ENCODE results near the gene APBB1IP. TPM values are rescaled to one million over a fixed set of nuclear protein-coding genes. Genes with fewer than 3 reads are reported as not detected.

APBB1IP gene
- total RNA-seq, 3 donors from 2014 or later (not counting 1 experiment from before 2014, with no cell fraction given) = 92.5 to 119 (median 100) TPM

- H3K27me3 Mint-ChIP-seq (ENCODE audit: low read depth in 2 of 2) = no peaks in the 10 kb centered on the region
- H3K27ac Mint-ChIP-seq = peak overlapping the region; percentile 69 to 74
- H3K27me3 ChIP-seq (ENCODE audit: control insufficient read depth, insufficient read depth, low read length) = no peaks in the 10 kb centered on the region
- no peak for TF ChIP-seq CTCF (IDR thresholded peaks at IDR 0.05)
- DNase-seq (no peak), ATAC-seq (peak; percentile 48 to 75 (median 63))
- WGBS (ENCODE audit: insufficient coverage) = 100% methylated on average over 1 of the region's 1 CpG
- peaks cover 53% of the 10 kb centered on the region for H3K36me3 Mint-ChIP-seq
- intact Hi-C loops (cut with micrococcal nuclease) = no loop called here
- H3K9me3 Mint-ChIP-seq = no peaks in the 10 kb centered on the region
- peaks cover 68% of the 10 kb centered on the region for H3K36me3 ChIP-seq (ENCODE audit: control insufficient read depth, insufficient read depth, low read length)
- H3K4me1 Mint-ChIP-seq = peaks cover 20 to 34% of the 10 kb centered on the region in 2 donors
- no peaks in the 10 kb centered on the region for H3K9me3 ChIP-seq (ENCODE audit: control insufficient read depth, insufficient read depth, low read length)
- H3K4me3 ChIP-seq (ENCODE audit: low read length) = no peak overlapping the region
- H3K4me3 Mint-ChIP-seq = no peak overlapping the region
- no peak overlapping the region for H3K27ac ChIP-seq (ENCODE audit: low read length)
- H3K4me1 ChIP-seq (ENCODE audit: control insufficient read depth, insufficient read depth, low read length) = no peaks in the 10 kb centered on the region
Measured at GRCh38 chr10:26509307-26509706, 71.2 kb downstream of the APBB1IP start.

- Mint-ChIP-seq H3K27ac (no peak overlapping the region), H3K27me3 (ENCODE audit: low read depth in 2 of 2) (no peaks in the 10 kb centered on the region), H3K9me3 (no peaks in the 10 kb centered on the region), H3K4me1 (peaks cover 15 to 17% of the 10 kb centered on the region in 2 donors), H3K36me3 (peaks cover 38% of the 10 kb centered on the region), H3K4me3 (no peak overlapping the region)
- DNase-seq (no peak), ATAC-seq (no peak)
- Histone ChIP-seq H3K27ac (ENCODE audit: low read length) (no peak overlapping the region), H3K4me3 (ENCODE audit: low read length) (no peak overlapping the region), H3K9me3 (ENCODE audit: control insufficient read depth, insufficient read depth, low read length) (no peaks in the 10 kb centered on the region), H3K4me1 (ENCODE audit: control insufficient read depth, insufficient read depth, low read length) (no peaks in the 10 kb centered on the region), H3K36me3 (ENCODE audit: control insufficient read depth, insufficient read depth, low read length) (peaks cover 72% of the 10 kb centered on the region), H3K27me3 (ENCODE audit: control insufficient read depth, insufficient read depth, low read length) (no peaks in the 10 kb centered on the region)
- WGBS (ENCODE audit: insufficient coverage) = 94% methylated on average over 1 of the region's 1 CpG
- intact Hi-C loops (cut with micrococcal nuclease) = no loop called here
- TF ChIP-seq CTCF (IDR thresholded peaks at IDR 0.05) = no peak
Measured at GRCh38 chr10:26513101-26513500, 75.0 kb downstream of the APBB1IP start.

GRCh38 chr10:26516540-26517101, 78.5 kb downstream of the APBB1IP start:
- Histone ChIP-seq H3K27me3 (ENCODE audit: control insufficient read depth, insufficient read depth, low read length) (no peaks in the 10 kb centered on the region), H3K36me3 (ENCODE audit: control insufficient read depth, insufficient read depth, low read length) (peaks cover 68% of the 10 kb centered on the region), H3K27ac (ENCODE audit: low read length) (no peak overlapping the region), H3K9me3 (ENCODE audit: control insufficient read depth, insufficient read depth, low read length) (no peaks in the 10 kb centered on the region), H3K4me1 (ENCODE audit: control insufficient read depth, insufficient read depth, low read length) (peaks cover 13% of the 10 kb centered on the region), H3K4me3 (ENCODE audit: low read length) (no peak overlapping the region)
- Mint-ChIP-seq H3K4me3 (no peak overlapping the region), H3K4me1 (peaks cover 32% of the 10 kb centered on the region in 2 donors), H3K27ac (peak overlapping the region; percentile 16 to 33), H3K27me3 (ENCODE audit: low read depth in 2 of 2) (no peaks in the 10 kb centered on the region), H3K9me3 (no peaks in the 10 kb centered on the region), H3K36me3 (peaks cover 30% of the 10 kb centered on the region)
- 96% methylated on average over 11 of the region's 11 CpGs for WGBS (ENCODE audit: insufficient coverage)
- ATAC-seq (no peak), DNase-seq (no peak)
- intact Hi-C loops (cut with micrococcal nuclease) = no loop called here
- no peak for TF ChIP-seq CTCF (IDR thresholded peaks at IDR 0.05)

Data from natural killer cell (primary cell).